Measurements from ENCODE around the gene SORCS2.

Gene SORCS2

GRCh38 chr4:7192252-7193029 is at the start of gene SORCS2:
TSS of gene SORCS2 (plus strand) at chr4:7192538.
- H3K4me3 ChIP-seq (ENCODE audit: low read depth, low read length): no peak within 1 kb of the TSS
- TF ChIP-seq, protein P1, sequence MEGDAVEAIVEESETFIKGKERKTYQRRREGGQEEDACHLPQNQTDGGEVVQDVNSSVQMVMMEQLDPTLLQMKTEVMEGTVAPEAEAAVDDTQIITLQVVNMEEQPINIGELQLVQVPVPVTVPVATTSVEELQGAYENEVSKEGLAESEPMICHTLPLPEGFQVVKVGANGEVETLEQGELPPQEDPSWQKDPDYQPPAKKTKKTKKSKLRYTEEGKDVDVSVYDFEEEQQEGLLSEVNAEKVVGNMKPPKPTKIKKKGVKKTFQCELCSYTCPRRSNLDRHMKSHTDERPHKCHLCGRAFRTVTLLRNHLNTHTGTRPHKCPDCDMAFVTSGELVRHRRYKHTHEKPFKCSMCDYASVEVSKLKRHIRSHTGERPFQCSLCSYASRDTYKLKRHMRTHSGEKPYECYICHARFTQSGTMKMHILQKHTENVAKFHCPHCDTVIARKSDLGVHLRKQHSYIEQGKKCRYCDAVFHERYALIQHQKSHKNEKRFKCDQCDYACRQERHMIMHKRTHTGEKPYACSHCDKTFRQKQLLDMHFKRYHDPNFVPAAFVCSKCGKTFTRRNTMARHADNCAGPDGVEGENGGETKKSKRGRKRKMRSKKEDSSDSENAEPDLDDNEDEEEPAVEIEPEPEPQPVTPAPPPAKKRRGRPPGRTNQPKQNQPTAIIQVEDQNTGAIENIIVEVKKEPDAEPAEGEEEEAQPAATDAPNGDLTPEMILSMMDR (IDR thresholded peaks at IDR 0.05; ENCODE audit: low read depth, low read length): peak; percentile 28; the same call in 1 of the 2 replicates

- TF ChIP-seq, protein P1 (IDR thresholded peaks at IDR 0.05; ENCODE audit: low read depth, low read length): no peak
- H3K4me3 ChIP-seq (ENCODE audit: low read depth, low read length): no peak overlapping the region
Observed at GRCh38 chr4:7144374-7145290, 47.7 kb upstream of the SORCS2 start.

DNA sequence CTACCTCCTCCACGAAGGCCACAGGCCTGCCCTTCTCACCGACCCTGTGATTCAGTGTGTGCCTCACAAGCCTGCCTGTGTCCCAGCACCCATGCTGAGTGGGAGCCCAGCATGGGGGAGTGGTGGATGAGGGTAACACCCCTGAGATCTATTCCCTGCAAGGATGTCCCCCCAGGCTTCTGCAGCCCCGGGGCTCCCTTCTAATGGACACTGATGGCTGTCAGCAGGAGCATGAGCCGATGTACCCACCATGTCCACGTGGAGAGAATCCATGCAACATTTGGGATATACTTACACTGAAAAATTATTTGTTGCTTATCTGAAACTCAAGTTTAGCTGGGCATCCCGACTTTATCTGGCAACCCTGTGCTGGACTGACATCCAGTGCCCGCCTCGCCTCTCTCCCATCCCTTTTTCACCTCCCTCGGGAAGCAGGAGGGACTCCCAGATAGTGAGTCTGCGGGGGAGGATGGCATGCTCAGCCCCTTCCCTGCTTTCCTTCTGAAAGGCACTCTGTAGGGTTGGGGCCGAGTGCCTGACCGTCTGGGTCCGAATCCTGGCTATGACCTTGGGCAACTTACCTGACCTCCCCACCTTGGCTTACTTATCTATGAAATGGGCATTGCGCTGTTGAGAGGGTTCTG is 46.9 kb upstream of the SORCS2 start:
- H3K4me3 ChIP-seq (ENCODE audit: low read depth, low read length): no peak overlapping the region
- TF ChIP-seq, protein P1 (IDR thresholded peaks at IDR 0.05; ENCODE audit: low read depth, low read length): no peak

GRCh38 chr4:7146059-7146785 is 46.1 kb upstream of the SORCS2 start:
- TF ChIP-seq, protein P1 (IDR thresholded peaks at IDR 0.05; ENCODE audit: low read depth, low read length): no peak

GRCh38 chr4:7146786-7147115 is 45.6 kb upstream of the SORCS2 start:
- TF ChIP-seq, protein P1 (IDR thresholded peaks at IDR 0.05; ENCODE audit: low read depth, low read length): no peak
- no peak overlapping the region for H3K4me3 ChIP-seq (ENCODE audit: low read depth, low read length)

More at GRCh38 chr4:7146059-7146785, 46.1 kb upstream of the SORCS2 start:
- H3K4me3 ChIP-seq (ENCODE audit: low read depth, low read length): no peak overlapping the region

DNA sequence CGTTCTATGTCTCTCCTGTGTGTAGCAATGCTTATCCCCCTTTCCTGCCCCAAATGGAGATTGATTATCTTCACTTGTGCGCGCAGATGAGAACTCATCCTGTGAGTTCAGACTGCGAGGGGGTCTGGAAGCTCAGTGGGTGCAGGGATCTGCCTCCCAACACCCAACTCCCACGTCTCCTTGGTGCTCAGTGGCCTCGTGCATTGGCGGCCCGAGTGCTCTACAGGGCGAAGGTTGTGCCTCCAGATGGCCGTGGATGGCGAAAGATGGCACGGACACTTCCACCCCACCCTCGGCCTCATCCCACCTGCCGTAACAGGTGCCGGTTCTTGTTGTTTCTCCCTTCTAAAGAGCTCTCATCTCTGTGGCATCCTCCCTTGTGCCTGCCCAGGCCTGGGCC is 45.1 kb upstream of the SORCS2 start:
- H3K4me3 ChIP-seq (ENCODE audit: low read depth, low read length): no peak overlapping the region
- TF ChIP-seq, protein P1 (IDR thresholded peaks at IDR 0.05; ENCODE audit: low read depth, low read length): no peak

Measured in WI38 (cell line).